AG09319 (cell line): ENCODE data around the gene RPH3AL.

Experiments used
- DNase-seq: peaks from one replicate; pipeline ENCODE4 v3.0.0-alpha.2; 2010; ENCODE audit warnings: low read depth; ENCODE audit errors: extremely low read depth
- TF ChIP-seq, protein P1 (sequence below): IDR thresholded peaks from 2 replicates; pipeline ENCODE4 v1.5.1; 2011; ENCODE audit warnings: low read depth, mild to moderate bottlenecking, inconsistent platforms, low read length, moderate library complexity

The RPH3AL gene

DNA sequence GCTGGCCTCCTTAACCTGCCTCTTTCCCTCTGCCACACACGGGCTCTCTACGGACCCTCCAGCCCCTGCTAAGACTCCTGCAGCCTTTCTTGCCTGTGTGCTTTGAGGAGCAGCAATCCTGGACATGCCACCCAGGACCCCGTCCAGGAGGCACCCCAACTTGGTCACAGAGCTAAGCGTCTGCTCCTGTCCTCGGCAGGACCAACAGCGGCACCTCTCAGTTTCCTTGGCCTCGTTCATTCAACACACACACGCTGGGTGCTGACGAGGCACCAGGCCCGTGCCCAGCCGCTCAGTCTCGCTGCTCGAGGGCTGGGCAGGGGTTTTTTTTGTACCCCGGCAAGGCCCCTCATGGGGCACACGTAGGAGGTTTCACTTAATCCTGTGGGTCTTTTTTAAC is 15.2 kb downstream of the RPH3AL start:
- no peak for DNase-seq
- TF ChIP-seq, protein P1, sequence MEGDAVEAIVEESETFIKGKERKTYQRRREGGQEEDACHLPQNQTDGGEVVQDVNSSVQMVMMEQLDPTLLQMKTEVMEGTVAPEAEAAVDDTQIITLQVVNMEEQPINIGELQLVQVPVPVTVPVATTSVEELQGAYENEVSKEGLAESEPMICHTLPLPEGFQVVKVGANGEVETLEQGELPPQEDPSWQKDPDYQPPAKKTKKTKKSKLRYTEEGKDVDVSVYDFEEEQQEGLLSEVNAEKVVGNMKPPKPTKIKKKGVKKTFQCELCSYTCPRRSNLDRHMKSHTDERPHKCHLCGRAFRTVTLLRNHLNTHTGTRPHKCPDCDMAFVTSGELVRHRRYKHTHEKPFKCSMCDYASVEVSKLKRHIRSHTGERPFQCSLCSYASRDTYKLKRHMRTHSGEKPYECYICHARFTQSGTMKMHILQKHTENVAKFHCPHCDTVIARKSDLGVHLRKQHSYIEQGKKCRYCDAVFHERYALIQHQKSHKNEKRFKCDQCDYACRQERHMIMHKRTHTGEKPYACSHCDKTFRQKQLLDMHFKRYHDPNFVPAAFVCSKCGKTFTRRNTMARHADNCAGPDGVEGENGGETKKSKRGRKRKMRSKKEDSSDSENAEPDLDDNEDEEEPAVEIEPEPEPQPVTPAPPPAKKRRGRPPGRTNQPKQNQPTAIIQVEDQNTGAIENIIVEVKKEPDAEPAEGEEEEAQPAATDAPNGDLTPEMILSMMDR, result no peak

DNA sequence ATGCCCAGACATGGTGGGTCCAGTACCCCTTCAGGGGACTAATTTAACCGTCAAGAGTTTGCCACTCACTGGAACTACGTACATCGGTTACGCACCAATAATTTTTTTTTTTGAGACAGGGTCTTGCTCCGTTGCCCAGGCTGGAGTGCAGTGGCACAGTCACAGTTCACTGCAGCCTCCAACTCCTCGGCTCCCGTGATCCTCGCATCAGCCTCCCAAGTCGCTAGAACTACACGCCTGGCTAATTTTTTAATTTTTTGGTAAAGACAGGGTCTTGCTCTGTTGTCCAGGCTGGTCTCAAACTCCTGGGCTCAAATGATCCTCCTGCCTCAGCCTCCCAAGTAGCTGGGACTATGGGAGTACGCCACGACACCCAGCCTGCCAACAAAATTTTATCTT is 15.6 kb downstream of the RPH3AL start:
- TF ChIP-seq, protein P1, result no peak
- no peak for DNase-seq

DNA sequence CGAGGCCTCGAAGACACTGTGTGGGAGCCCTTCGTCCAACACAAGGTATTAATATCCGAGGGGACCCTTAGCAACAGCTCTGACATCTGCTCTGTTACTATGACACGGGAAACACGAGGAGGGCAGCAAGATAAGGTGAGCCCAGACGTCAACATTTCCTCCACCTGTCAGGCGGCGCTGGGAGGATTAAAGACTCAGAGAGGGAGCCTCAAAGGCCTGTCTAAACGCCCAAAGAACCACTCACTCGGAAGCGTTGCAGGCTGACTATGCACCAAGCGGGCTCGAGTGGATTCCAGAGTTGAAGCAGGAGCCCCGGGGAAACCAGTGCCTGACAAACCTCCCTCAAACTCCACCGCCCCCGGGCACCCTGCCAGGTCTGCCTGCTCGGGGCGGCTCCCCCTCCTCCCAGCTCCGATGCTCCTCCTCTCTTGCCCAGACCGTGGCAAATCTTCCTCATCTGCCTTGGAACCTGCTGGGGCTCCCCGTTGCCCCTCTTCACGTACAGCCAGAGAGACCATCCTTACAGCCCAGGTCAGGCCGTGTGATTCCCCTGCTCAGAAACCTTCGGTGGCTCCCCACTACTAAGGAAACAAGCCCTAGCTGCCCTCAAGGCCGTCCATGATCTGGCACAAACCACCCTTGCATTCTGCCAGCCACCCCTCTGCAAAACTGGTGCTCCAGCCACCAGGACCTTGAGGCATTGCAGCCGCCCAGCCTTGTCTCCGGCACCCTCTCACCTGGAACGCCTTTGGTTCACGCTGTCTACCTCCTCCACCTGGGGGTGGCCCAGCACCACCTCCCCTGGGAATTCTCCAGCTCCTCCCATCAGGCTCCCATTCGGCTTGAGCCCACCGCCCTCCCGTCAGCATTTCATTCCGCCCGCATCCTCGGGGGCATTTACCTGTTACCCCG is 16.2 kb downstream of the RPH3AL start:
- TF ChIP-seq, protein P1, result no peak
- no peak for DNase-seq

DNA sequence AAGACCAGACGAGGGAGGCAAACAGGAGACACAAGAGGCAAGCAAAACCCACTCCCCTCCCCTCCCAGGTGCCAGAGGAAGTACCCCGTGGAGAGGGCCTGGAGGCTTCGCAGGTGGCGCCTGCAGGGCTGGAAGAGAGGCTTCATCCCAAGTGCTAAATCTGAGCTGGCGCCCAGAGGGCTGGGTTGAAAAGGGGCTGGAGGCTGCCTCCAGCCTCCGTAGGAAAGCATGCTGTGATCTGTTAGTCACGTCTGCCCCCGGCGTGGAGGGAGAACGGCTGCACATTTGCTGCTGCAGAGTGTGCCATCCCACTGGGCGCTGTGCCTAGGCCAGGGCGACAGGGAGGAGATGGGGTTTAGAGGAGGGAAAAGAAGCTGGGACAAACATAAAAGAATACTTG is 16.9 kb downstream of the RPH3AL start:
- no peak for DNase-seq
- TF ChIP-seq, protein P1, result no peak

DNA sequence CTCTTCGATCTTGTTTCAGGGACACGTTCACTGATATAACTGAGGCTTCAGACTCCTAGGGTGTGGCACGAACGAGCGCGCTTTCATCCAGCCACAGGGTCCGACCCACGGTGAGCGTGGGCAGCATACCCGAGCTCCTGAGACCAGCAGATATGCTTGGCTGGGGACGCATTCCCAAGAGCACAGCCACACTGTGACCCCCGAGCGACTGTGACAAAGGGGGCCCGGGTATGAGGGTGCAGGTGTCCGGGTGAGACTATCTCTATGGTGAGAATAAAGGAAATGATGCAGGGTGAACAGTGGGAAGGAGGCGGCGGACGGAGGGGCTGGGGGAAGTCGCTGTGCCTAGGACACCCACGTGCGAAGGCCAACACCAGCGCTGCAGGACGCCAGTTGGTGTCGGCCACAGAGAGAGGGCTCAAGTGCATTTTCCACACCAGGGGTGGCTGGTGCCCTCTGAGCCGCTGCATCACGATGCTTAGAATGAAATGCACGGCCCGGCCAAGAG is 17.6 kb downstream of the RPH3AL start:
- TF ChIP-seq, protein P1, result no peak
- DNase-seq, result no peak

DNA sequence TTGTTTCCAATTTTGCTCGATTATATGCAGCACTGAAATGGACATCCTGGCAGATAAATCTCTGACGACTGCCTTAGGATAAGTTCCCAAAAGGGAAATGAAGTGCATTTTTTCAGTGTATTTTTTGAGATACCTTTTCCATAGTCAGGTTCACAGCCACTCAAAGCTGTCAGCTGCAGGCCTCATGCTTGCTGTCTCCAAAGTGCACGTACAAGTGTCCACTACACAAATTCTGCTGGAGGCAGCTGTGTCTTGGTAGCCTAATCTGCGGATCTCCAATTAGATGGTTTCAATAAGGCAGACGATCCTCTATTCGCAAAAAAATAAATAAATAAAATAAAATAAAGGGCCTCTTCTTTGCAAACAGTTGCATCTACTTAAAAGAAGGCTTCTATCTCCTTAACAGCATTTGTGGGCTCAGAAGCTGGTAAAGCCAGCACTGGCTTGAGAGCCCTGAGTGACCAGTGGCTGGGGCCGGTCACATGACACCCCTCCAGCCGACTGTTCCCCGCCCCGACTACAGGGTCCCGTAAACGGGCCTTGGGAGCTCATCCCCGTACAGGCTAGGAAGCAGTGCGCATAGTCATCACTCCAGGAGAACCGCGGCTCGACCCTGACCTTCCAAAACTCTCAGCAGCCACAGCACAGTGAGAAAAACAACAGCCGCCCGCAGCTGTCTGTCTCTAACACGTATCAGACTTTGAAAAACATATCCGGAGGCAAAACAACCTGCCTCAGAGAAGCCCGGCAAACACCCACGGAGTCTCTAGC is 18.8 kb downstream of the RPH3AL start:
- TF ChIP-seq, protein P1, result no peak
- DNase-seq, result no peak
